Mucosa of descending colon (tissue), 3 donors: ENCODE measurements around the gene ACACA. TPM values are rescaled to one million over a fixed set of nuclear protein-coding genes. Genes with fewer than 3 reads are reported as not detected.

Experiments
- ATAC-seq: fragments of 200-7000 bp; cut with Tn5 transposase; one replicate; pipeline ENCODE4 v1.9.1; 2020; ENCODE audit warnings: mild to moderate bottlenecking, moderate library complexity
- DNase-seq, 3 donors: peaks; one replicate each; pipeline ENCODE4 v3.0.0-alpha.2; 2020
- H3K36me3 ChIP-seq: fragments of 200-600 bp; one replicate; pipeline ENCODE4 v1.8.0; 2021; ENCODE audit warnings: low read depth, mild to moderate bottlenecking
- H3K4me1 ChIP-seq: fragments of 200-600 bp; one replicate; pipeline ENCODE4 v1.8.0; 2021; ENCODE audit warnings: low read depth, mild to moderate bottlenecking
- H3K4me3 ChIP-seq: fragments of 200-600 bp; one replicate; pipeline ENCODE4 v1.8.0; 2021; ENCODE audit warnings: mild to moderate bottlenecking
- H3K9me3 ChIP-seq: fragments of 200-600 bp; one replicate; pipeline ENCODE4 v1.8.0; 2021; ENCODE audit warnings: mild to moderate bottlenecking
- intact Hi-C, 2 donors: fragments of 100-400 bp; cut with DNase I in 1 of 2; cut with micrococcal nuclease in 1 of 2; formaldehyde crosslinking; loops; one replicate each; pipeline versions ENCODE4 v1.11.0 to v1.11.1; 2022; cut with DNase I, micrococcal nuclease
- total RNA-seq, 3 donors: library from RNA; stranded (reverse); fragmentation: NEBNext Ultra II Directional in 2 of 3; extraction: Animal tissue kit (Norgen Biotek cat#: 25700) in 2 of 3; gene quantifications; one replicate each; pipeline versions ENCODE4 v1.2.1 to v1.2.4, GENCODE V29; 2021 to 2023
- TF ChIP-seq, protein P1 (sequence below): fragments of 200-600 bp; IDR thresholded peaks from one replicate; pipeline ENCODE4 v1.8.0; 2022; ENCODE audit warnings: antibody characterized with exemption, mild to moderate bottlenecking
- donor health status: DM: no; HTN: no; CAD: no; lungs with moderate emphysema.
- donor health status: DM: no; HTN: no; CAD: no.
- donor health status: DM: no; HTN: yes; CAD: no.

The ACACA gene
- total RNA-seq, 3 donors from 2014 or later = 58.5 to 64.1 (median 60.3) TPM

GRCh38 chr17:37123386-37123785, 283.2 kb downstream of the ACACA start:
- intact Hi-C loops = no loop called here
- DNase-seq (no peak), ATAC-seq (no peak)
- TF ChIP-seq, protein P1, sequence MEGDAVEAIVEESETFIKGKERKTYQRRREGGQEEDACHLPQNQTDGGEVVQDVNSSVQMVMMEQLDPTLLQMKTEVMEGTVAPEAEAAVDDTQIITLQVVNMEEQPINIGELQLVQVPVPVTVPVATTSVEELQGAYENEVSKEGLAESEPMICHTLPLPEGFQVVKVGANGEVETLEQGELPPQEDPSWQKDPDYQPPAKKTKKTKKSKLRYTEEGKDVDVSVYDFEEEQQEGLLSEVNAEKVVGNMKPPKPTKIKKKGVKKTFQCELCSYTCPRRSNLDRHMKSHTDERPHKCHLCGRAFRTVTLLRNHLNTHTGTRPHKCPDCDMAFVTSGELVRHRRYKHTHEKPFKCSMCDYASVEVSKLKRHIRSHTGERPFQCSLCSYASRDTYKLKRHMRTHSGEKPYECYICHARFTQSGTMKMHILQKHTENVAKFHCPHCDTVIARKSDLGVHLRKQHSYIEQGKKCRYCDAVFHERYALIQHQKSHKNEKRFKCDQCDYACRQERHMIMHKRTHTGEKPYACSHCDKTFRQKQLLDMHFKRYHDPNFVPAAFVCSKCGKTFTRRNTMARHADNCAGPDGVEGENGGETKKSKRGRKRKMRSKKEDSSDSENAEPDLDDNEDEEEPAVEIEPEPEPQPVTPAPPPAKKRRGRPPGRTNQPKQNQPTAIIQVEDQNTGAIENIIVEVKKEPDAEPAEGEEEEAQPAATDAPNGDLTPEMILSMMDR = no peak
- Histone ChIP-seq H3K4me3 (no peak overlapping the region), H3K4me1 (no peaks in the 10 kb centered on the region), H3K9me3 (no peaks in the 10 kb centered on the region), H3K36me3 (no peaks in the 10 kb centered on the region)

GRCh38 chr17:37121616-37122015, 285.0 kb downstream of the ACACA start:
- Histone ChIP-seq H3K4me3 (no peak overlapping the region), H3K36me3 (no peaks in the 10 kb centered on the region), H3K4me1 (no peaks in the 10 kb centered on the region), H3K9me3 (no peaks in the 10 kb centered on the region)
- ATAC-seq (no peak), DNase-seq (no peak)
- intact Hi-C loops = no loop called here
- TF ChIP-seq, protein P1 = no peak

DNA sequence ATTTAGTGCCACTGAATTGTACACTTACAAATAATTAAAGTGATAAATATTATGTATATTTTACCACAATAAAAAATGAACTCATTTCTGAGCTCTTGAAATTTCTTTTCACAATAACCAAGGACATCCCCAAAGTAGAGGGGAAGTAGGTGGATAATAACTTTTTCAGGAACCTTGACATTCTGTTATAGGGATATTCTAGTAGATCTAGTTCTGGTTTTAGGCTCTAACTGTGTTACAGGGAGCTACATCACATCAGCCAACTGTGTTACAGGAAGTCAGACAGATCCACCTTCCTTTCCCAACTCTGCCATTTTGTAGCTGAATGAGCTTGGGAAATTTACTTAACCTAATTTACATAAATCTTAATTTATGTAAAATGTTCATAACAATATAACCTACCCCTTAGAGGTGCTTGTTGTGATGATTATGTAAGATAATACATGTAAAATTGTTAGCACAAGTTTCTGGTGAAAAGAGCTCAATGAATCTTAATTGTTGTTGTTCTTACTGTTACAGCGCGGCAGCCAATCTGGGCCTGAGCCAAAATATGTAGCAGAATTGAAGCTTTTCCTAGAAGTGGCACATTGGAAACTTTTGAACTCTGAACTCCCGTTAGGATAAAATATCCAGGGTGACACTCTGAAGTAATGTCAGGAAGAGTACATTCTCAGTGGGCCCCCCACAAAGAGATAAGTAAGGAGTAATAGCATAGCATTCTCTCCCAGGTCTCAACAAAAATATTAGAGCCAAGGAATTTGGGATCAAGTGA, 288.1 kb downstream of the ACACA start:
- ATAC-seq = no peak
- no peak overlapping the region for H3K4me3 ChIP-seq
- no peaks in the 10 kb centered on the region for H3K9me3 ChIP-seq
- H3K4me1 ChIP-seq = no peaks in the 10 kb centered on the region
- TF ChIP-seq, protein P1 = no peak
- no peaks in the 10 kb centered on the region for H3K36me3 ChIP-seq
- no peak for DNase-seq
- intact Hi-C loops = no loop called here

DNA sequence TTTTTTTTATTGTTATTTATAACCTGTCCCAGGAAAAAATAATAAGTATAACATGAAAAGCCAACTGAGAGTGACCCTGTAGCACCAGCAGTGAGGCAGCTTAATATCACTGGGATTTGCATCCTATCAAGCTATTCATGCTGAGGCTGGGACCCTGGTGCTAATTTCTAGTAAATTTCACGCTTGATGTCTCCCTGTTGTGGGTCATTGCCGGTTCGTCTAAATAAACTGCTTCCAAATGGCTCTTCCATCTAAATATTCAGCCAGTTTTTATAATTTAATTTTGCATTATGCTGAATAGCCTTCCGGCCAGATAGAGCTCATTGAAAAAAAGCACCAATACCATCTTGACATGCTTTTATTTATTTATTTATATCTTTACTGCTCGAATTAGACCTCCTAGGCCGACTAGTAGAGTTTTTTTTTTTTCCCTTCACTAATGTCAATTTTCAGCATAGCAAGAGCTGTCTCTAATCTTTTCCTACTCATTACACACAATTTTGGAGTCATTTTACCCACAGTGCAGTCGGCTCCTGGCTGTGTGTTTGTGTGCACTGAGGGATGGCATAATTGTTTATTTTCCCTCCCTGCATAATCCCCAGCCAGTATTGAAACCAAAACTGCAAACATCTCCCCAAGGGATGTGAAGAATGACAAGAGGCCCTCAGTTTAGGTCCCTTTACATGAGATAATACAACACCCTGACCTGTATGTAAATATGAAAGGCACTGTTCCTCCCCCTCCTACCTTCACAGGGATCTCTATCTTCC, 289.1 kb downstream of the ACACA start:
- Histone ChIP-seq H3K4me1 (no peaks in the 10 kb centered on the region), H3K36me3 (no peaks in the 10 kb centered on the region), H3K9me3 (no peaks in the 10 kb centered on the region), H3K4me3 (no peak overlapping the region)
- TF ChIP-seq, protein P1 = no peak
- DNase-seq = no peak
- no peak for ATAC-seq
- intact Hi-C loops = no loop called here

DNA sequence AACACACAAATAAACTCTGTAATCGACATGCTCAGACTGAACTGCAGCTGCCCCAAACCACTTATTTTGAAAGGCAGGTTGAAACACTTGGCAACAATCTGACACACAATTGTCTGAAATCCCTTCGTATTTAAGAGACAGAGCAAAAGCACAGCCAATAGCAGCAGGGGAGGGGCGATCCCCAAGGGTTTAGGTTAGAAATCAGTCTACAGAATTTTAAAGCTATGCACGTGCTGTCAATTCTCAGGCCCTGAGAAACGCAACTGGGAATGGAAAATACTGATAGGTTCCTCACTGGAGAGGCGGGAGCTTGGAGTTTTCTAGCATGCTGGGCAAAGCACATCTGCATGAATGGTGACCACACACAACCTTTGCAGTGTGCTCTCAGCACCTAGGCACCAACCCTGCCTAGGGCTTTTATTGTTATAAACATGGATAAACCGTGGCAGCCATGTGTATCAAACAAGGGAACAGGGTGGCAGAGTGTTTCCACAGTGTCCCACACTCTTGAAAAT, 289.9 kb downstream of the ACACA start:
- no peak for ATAC-seq
- intact Hi-C loops = no loop called here
- no peak overlapping the region for H3K4me3 ChIP-seq
- TF ChIP-seq, protein P1 = no peak
- no peak for DNase-seq
- no peaks in the 10 kb centered on the region for H3K4me1 ChIP-seq
- H3K36me3 ChIP-seq = no peaks in the 10 kb centered on the region
- H3K9me3 ChIP-seq = no peaks in the 10 kb centered on the region
